Natural killer cell (primary cell): ENCODE measurements around the gene COTL1. TPM values are rescaled to one million over a fixed set of nuclear protein-coding genes. Genes with fewer than 3 reads are reported as not detected.

Experiments
- ATAC-seq, 3 donors: fragments of 150-1000 bp in 2 of 3; fragments of 200-7000 bp in 1 of 3; cut with Tn5 transposase; 1 replicate in 1 of 3; 2 replicates in 2 of 3; pipeline ENCODE4 v1.10.0; 2021; ENCODE audit warnings: mild to moderate bottlenecking in 2 of 3, moderate library complexity in 2 of 3
- DNase-seq, 2 donors: peaks; one replicate each; pipeline versions ENCODE4 v3.0.0 to v3.0.0-alpha.2; 2013 to 2021; ENCODE audit warnings: mixed read lengths in 1 of 2
- H3K27ac ChIP-seq: one replicate; pipeline ENCODE4 v1.5.1; 2013; ENCODE audit warnings: mild to moderate bottlenecking, low read length
- H3K27me3 ChIP-seq: one replicate; pipeline ENCODE4 v1.6.1; 2013; ENCODE audit warnings: low read length; ENCODE audit not compliant: control insufficient read depth, insufficient read depth
- H3K36me3 ChIP-seq: one replicate; pipeline ENCODE4 v1.6.1; 2013; ENCODE audit warnings: low read length; ENCODE audit not compliant: control insufficient read depth, insufficient read depth
- H3K4me1 ChIP-seq: one replicate; pipeline ENCODE4 v1.6.1; 2013; ENCODE audit warnings: low read length; ENCODE audit not compliant: control insufficient read depth, insufficient read depth
- H3K4me3 ChIP-seq: one replicate; pipeline ENCODE4 v1.5.1; 2013; ENCODE audit warnings: low read length
- H3K9me3 ChIP-seq: one replicate; pipeline ENCODE4 v1.6.1; 2013; ENCODE audit warnings: low read length; ENCODE audit not compliant: control insufficient read depth, insufficient read depth
- H3K27ac Mint-ChIP-seq, 2 donors: one replicate each; pipeline ENCODE4 v1.8.0; 2022; ENCODE audit warnings: mild to moderate bottlenecking in 2 of 2, mixed read lengths in 2 of 2, moderate library complexity in 1 of 2
- H3K27me3 Mint-ChIP-seq, 2 donors: one replicate each; pipeline ENCODE4 v1.8.0; 2022; ENCODE audit warnings: low read depth in 2 of 2, mixed read lengths in 2 of 2
- H3K36me3 Mint-ChIP-seq: one replicate; pipeline ENCODE4 v1.8.0; 2022; ENCODE audit warnings: mixed read lengths
- H3K4me1 Mint-ChIP-seq, 2 donors: one replicate each; pipeline ENCODE4 v1.8.0; 2022; ENCODE audit warnings: mixed read lengths in 2 of 2
- H3K4me3 Mint-ChIP-seq: one replicate; pipeline ENCODE4 v1.8.0; 2022; ENCODE audit warnings: mild to moderate bottlenecking, moderate library complexity, mixed read lengths
- H3K9me3 Mint-ChIP-seq, 2 donors: one replicate each; pipeline ENCODE4 v1.8.0; 2022; ENCODE audit warnings: mixed read lengths in 2 of 2
- WGBS: methylation state at CpG from one replicate; pipeline ENCODE4 v1.1.7; 2013; ENCODE audit warnings: missing lambda C conversion rate; ENCODE audit not compliant: insufficient coverage; 5-methylcytosine and 5-hydroxymethylcytosine counted together
- intact Hi-C: fragments of 100-400 bp; cut with micrococcal nuclease; formaldehyde crosslinking; loops from one replicate; pipeline ENCODE4 v1.14.2; 2022
- total RNA-seq, 4 donors: library from RNA; stranded (reverse); fragments of 120-200 nt in 1 of 4; gene quantifications; one replicate each; pipeline versions ENCODE4 v1.2.3 to v1.2.4, GENCODE V29; 2013 to 2022
- TF ChIP-seq, protein P1 (sequence below): fragments of 200-600 bp; IDR thresholded peaks from one replicate; pipeline ENCODE4 v1.8.0; 2022; ENCODE audit warnings: antibody characterized with exemption

Gene COTL1
- total RNA-seq, 3 donors from 2014 or later (not counting 1 experiment from before 2014, with no cell fraction given): 43.7 to 187 (median 116) TPM

DNA sequence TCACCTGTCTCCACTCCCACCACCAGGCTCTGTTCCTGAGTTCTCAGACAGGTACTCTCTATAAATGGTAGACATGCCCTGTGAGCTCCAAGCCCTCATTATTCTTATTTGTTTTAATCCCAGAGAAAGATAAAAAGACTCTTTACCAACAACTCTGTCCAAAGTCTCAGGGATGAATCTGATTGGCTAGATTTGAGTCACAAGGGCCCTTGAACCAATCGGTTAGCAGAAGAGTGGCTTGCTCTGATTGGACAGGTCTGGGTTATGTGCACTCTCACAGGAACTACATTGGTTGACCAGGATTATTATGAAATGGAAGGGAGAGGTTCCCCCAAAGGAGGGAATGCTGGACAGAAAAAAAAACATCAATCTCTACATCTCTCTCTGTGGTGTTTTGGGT is 7.5 kb downstream of the COTL1 start:
- Histone ChIP-seq H3K4me1 (peaks cover 75% of the 10 kb centered on the region), H3K9me3 (peaks cover 3% of the 10 kb centered on the region), H3K27ac (no peak overlapping the region), H3K36me3 (peaks cover 11% of the 10 kb centered on the region), H3K4me3 (no peak overlapping the region), H3K27me3 (no peaks in the 10 kb centered on the region)
- Mint-ChIP-seq H3K36me3 (no peaks in the 10 kb centered on the region), H3K27me3 (peaks cover 0 to 17% of the 10 kb centered on the region in 2 donors), H3K9me3 (no peaks in the 10 kb centered on the region), H3K27ac (no peak overlapping the region), H3K4me1 (peaks cover 26 to 42% of the 10 kb centered on the region in 2 donors), H3K4me3 (no peak overlapping the region)
- intact Hi-C loops: no loop called here
- DNase-seq (peak in 1 of 2 donors; percentile 27), ATAC-seq (no peak)
- 83% methylated on average over 1 of the region's 1 CpG for WGBS
- TF ChIP-seq, protein P1, sequence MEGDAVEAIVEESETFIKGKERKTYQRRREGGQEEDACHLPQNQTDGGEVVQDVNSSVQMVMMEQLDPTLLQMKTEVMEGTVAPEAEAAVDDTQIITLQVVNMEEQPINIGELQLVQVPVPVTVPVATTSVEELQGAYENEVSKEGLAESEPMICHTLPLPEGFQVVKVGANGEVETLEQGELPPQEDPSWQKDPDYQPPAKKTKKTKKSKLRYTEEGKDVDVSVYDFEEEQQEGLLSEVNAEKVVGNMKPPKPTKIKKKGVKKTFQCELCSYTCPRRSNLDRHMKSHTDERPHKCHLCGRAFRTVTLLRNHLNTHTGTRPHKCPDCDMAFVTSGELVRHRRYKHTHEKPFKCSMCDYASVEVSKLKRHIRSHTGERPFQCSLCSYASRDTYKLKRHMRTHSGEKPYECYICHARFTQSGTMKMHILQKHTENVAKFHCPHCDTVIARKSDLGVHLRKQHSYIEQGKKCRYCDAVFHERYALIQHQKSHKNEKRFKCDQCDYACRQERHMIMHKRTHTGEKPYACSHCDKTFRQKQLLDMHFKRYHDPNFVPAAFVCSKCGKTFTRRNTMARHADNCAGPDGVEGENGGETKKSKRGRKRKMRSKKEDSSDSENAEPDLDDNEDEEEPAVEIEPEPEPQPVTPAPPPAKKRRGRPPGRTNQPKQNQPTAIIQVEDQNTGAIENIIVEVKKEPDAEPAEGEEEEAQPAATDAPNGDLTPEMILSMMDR: no peak

DNA sequence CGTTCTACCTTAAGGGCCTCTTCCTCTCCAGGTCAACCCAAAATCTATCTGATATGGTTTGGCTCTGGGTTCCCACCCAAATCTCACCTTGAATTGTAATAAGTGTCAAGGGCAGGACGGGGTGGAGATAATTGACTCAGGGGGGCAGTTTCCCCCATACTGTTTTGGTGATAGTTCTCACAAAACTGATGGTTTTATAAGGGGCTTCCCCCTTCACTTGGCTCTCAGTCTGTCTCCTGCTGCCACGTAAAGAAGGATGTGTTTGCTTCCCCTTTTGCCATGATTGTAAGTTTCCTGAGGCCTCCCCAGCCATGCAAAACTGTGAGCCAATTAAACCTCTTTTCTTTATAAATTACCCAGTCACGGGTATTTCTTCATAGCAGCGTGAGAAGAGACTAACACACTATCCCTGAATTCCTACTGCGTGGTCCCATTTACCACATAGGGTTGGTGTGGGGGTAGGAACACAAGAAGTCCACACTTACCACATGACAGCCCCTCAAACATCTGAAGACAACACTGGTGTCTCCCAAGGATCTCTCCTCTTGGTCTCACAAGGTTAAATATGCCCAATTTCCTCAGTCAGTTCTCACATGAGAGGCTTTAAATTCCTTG is 8.2 kb downstream of the COTL1 start:
- H3K4me1 Mint-ChIP-seq: peaks cover 26 to 42% of the 10 kb centered on the region in 2 donors
- Histone ChIP-seq H3K36me3 (peaks cover 9% of the 10 kb centered on the region), H3K4me1 (peaks cover 75% of the 10 kb centered on the region), H3K27ac (peak overlapping the region; percentile 49), H3K4me3 (no peak overlapping the region), H3K27me3 (no peaks in the 10 kb centered on the region), H3K9me3 (peaks cover 3% of the 10 kb centered on the region)
- ATAC-seq (no peak), DNase-seq (peak in 1 of 2 donors; percentile 36)
- no peaks in the 10 kb centered on the region for H3K36me3 Mint-ChIP-seq
- no peaks in the 10 kb centered on the region for H3K9me3 Mint-ChIP-seq
- H3K4me3 Mint-ChIP-seq: no peak overlapping the region
- no peak overlapping the region for H3K27ac Mint-ChIP-seq
- intact Hi-C loops: no loop called here
- 60% methylated on average over 2 of the region's 6 CpGs for WGBS
- peaks cover 0 to 17% of the 10 kb centered on the region in 2 donors for H3K27me3 Mint-ChIP-seq
- TF ChIP-seq, protein P1: no peak

DNA sequence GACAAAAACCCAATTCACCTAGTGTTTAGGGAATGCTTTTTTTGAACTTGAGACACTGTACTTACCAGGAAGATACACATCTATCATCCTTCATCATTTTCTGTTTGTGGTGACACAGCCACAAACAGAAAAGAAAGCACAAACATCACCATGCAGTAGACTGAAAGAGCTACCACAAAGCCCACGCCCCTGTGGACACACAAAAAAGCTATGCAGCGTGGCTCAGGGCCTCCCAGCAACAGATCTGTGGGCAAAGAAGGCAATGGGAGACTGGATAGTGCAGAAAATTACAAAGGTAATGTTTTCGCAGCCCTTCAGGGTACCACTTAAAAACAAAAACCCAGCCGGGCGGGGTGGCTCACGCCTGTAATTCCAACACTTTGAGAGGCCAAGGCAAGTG is 9.6 kb downstream of the COTL1 start:
- no peak overlapping the region for H3K4me3 Mint-ChIP-seq
- WGBS: 48% methylated on average over 6 of the region's 6 CpGs
- Histone ChIP-seq H3K27ac (peak overlapping the region; percentile 36), H3K9me3 (peaks cover 3% of the 10 kb centered on the region), H3K4me1 (peaks cover 73% of the 10 kb centered on the region), H3K36me3 (peaks cover 6% of the 10 kb centered on the region), H3K27me3 (no peaks in the 10 kb centered on the region), H3K4me3 (no peak overlapping the region)
- H3K27ac Mint-ChIP-seq: peak overlapping the region in 1 of 2 donors; percentile 59
- DNase-seq (peak in 1 of 2 donors; percentile 71), ATAC-seq (peak in 2 of 3 donors; percentile 35 to 37)
- no peaks in the 10 kb centered on the region for H3K36me3 Mint-ChIP-seq
- intact Hi-C loops: no loop called here
- no peaks in the 10 kb centered on the region for H3K9me3 Mint-ChIP-seq
- H3K4me1 Mint-ChIP-seq: peaks cover 26 to 39% of the 10 kb centered on the region in 2 donors
- TF ChIP-seq, protein P1: no peak
- H3K27me3 Mint-ChIP-seq: peaks cover 0 to 11% of the 10 kb centered on the region in 2 donors
